Epithelial cell of proximal tubule (primary cell): ENCODE measurements around the gene RIN2. TPM values are rescaled to one million over a fixed set of nuclear protein-coding genes. Genes with fewer than 3 reads are reported as not detected.

ENCODE experiments used
- DNase-seq: peaks from one replicate; pipeline ENCODE4 v3.0.0-alpha.2; 2011; ENCODE audit warnings: low read depth
- H3K4me3 ChIP-seq: 2 replicates; pipeline ENCODE4 v1.5.1; 2011; ENCODE audit warnings: low read depth, mild to moderate bottlenecking, low read length
- total RNA-seq: library from RNA; depleted of rRNA; stranded (reverse); fragments of >200 nt; gene quantifications from 2 replicates; pipeline ENCODE4 v1.2.3, GENCODE V29; 2015
- TF ChIP-seq, protein P1 (sequence below): conservative IDR thresholded peaks from 2 replicates; pipeline ENCODE4 v1.5.1; 2012; ENCODE audit warnings: low read depth, mild to moderate bottlenecking, low read length

The RIN2 gene
- total RNA-seq, 1 donor from 2014 or later: 17.5 TPM

DNA sequence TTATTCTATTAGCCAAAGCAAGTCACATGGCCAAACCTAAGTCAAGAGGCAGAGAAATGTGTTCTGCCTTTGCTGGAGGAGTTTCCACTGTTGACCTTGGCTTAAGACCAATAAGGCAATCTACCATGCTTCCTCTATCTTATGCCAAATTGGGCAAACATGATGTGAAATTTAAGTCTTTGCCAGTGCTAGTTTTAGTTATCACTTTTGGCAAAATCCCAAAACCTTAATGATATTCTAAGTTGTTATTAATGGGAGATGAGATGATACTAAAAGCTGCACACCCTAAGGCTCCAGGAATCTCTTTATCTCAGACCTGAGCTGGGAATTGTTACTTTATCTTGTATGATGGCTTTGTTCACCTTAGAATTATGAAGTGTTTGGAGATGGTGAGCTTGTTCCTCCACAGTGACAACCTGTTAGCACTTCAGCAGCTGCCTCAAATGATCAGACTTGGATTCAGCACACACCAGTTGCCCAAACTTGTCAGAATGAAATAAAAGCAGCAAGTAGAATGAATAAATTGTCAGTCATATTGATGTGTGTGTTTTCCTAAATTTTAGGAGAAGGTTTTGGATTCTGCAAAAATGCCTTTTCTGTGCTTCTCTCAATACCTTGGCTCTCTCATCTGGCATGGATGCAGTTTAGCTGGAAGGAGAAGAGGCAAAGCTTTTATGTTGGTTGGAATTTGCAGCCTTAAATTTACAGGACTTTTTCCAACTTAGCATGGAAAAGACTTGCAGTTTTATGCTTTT lies 49.3 kb downstream of the RIN2 start:
- no peak overlapping the region for H3K4me3 ChIP-seq
- TF ChIP-seq, protein P1, sequence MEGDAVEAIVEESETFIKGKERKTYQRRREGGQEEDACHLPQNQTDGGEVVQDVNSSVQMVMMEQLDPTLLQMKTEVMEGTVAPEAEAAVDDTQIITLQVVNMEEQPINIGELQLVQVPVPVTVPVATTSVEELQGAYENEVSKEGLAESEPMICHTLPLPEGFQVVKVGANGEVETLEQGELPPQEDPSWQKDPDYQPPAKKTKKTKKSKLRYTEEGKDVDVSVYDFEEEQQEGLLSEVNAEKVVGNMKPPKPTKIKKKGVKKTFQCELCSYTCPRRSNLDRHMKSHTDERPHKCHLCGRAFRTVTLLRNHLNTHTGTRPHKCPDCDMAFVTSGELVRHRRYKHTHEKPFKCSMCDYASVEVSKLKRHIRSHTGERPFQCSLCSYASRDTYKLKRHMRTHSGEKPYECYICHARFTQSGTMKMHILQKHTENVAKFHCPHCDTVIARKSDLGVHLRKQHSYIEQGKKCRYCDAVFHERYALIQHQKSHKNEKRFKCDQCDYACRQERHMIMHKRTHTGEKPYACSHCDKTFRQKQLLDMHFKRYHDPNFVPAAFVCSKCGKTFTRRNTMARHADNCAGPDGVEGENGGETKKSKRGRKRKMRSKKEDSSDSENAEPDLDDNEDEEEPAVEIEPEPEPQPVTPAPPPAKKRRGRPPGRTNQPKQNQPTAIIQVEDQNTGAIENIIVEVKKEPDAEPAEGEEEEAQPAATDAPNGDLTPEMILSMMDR: no peak
- DNase-seq: no peak
